RCC 7860 (cell line): ENCODE data around the gene TTC28.

Source experiments
- DNase-seq: peaks from one replicate; pipeline ENCODE4 v3.0.0-alpha.2; 2015; ENCODE audit warnings: low spot score
- FAIRE-seq: peaks from 2 replicates; lab custom pipeline; 2012; peaks lifted over from hg19 to GRCh38; lab: Jason Lieb, UNC

The TTC28 gene

GRCh38 chr22:27962268-27963044, 717.2 kb downstream of the TTC28 start:
- no peak for DNase-seq
- FAIRE-seq: no peak

- DNase-seq (no peak), FAIRE-seq (no peak)
Measured at GRCh38 chr22:27961680-27962079, 718.0 kb downstream of the TTC28 start.

- FAIRE-seq: no peak
- DNase-seq: no peak
Measured at GRCh38 chr22:27961182-27961581, 718.5 kb downstream of the TTC28 start.

- DNase-seq: no peak
- FAIRE-seq: no peak
Measured at GRCh38 chr22:27959335-27960090, 720.1 kb downstream of the TTC28 start.

- no peak for DNase-seq
- FAIRE-seq: no peak
Measured at GRCh38 chr22:27952779-27953178, 726.9 kb downstream of the TTC28 start.

- DNase-seq: no peak
- FAIRE-seq: no peak
Measured at GRCh38 chr22:27952091-27952490, 727.5 kb downstream of the TTC28 start.

- FAIRE-seq (no peak), DNase-seq (no peak)
Measured at GRCh38 chr22:27949421-27949820, 730.2 kb downstream of the TTC28 start.

GRCh38 chr22:27948569-27948968, 731.1 kb downstream of the TTC28 start:
- no peak for DNase-seq
- FAIRE-seq: no peak

- no peak for DNase-seq
- FAIRE-seq: no peak
Measured at GRCh38 chr22:27947448-27947847, 732.2 kb downstream of the TTC28 start.

GRCh38 chr22:27941143-27941542, 738.5 kb downstream of the TTC28 start:
- FAIRE-seq (no peak), DNase-seq (no peak)

- DNase-seq (no peak), FAIRE-seq (no peak)
Measured at GRCh38 chr22:27937453-27937852, 742.2 kb downstream of the TTC28 start.

- DNase-seq (no peak), FAIRE-seq (no peak)
Measured at GRCh38 chr22:27935897-27936296, 743.7 kb downstream of the TTC28 start.

GRCh38 chr22:27934069-27934468, 745.6 kb downstream of the TTC28 start:
- FAIRE-seq (no peak), DNase-seq (no peak)

- FAIRE-seq (no peak), DNase-seq (no peak)
Measured at GRCh38 chr22:27933186-27933983, 746.3 kb downstream of the TTC28 start.

GRCh38 chr22:27930331-27931060, 749.1 kb downstream of the TTC28 start:
- no peak for DNase-seq
- FAIRE-seq: no peak
